CD4-positive, alpha-beta T cell (primary cell): Measurements from ENCODE around the gene E2F8. TPM values are rescaled to one million over a fixed set of nuclear protein-coding genes. Genes with fewer than 3 reads are reported as not detected.

Experiments used
- ATAC-seq: fragments of 200-7000 bp; cut with Tn5 transposase; one replicate; pipeline ENCODE4 v1.10.0; 2022; ENCODE audit warnings: mild to moderate bottlenecking; ENCODE audit not compliant: poor library complexity
- CTCF ChIA-PET: fragments of 350-600 bp; sonication (Branson Sonifier 250); formaldehyde crosslinking; loops from one replicate; lab custom pipeline; 2021; ENCODE audit warnings: antibody characterized with exemption, inconsistent platforms; lab: Charles Lee
- POLR2A ChIA-PET: fragments of 350-600 bp; sonication (Branson Sonifier 250); formaldehyde crosslinking; loops from one replicate; lab custom pipeline; 2021; ENCODE audit warnings: antibody characterized with exemption, inconsistent platforms; lab: Charles Lee
- DNase-seq, 14 experiments: peaks; one replicate each; pipeline ENCODE4 v3.0.0-alpha.2; 2013 to 2020; ENCODE audit warnings: mixed read lengths in 2 of 14
- H3K27ac ChIP-seq, 2 donors: one replicate each; pipeline versions ENCODE4 v1.5.1 to v1.7.0; 2013; ENCODE audit warnings: low read length in 2 of 2, low read depth in 1 of 2, mild to moderate bottlenecking in 1 of 2
- H3K27me3 ChIP-seq, 2 experiments: 1 replicate in 1 of 2; 2 replicates in 1 of 2; pipeline versions ENCODE4 v1.6.1 to v1.7.0; 2013; ENCODE audit warnings: low read length in 2 of 2, control low read depth in 1 of 2, mild to moderate bottlenecking in 1 of 2, moderate library complexity in 1 of 2; ENCODE audit not compliant: insufficient read depth in 2 of 2, control insufficient read depth in 1 of 2
- H3K36me3 ChIP-seq: one replicate; pipeline ENCODE4 v1.6.1; 2013; ENCODE audit warnings: low read length, control low read depth; ENCODE audit not compliant: insufficient read depth
- H3K4me1 ChIP-seq: one replicate; pipeline ENCODE4 v1.6.1; 2013; ENCODE audit warnings: low read length, control low read depth; ENCODE audit not compliant: insufficient read depth
- H3K4me3 ChIP-seq: one replicate; pipeline ENCODE4 v1.5.1; 2013; ENCODE audit warnings: mild to moderate bottlenecking, low read length, moderate library complexity
- H3K9me3 ChIP-seq, 2 experiments: 1 replicate in 1 of 2; 2 replicates in 1 of 2; pipeline versions ENCODE4 v1.6.1 to v1.7.0; 2013; ENCODE audit warnings: low read length in 2 of 2, mild to moderate bottlenecking in 2 of 2, control low read depth in 1 of 2, moderate library complexity in 1 of 2; ENCODE audit not compliant: control insufficient read depth in 1 of 2, insufficient read depth in 1 of 2
- H3K27ac Mint-ChIP-seq: one replicate; pipeline ENCODE4 v1.8.0; 2020; ENCODE audit warnings: mixed read lengths
- H3K27me3 Mint-ChIP-seq: one replicate; pipeline ENCODE4 v1.8.0; 2021; ENCODE audit warnings: mixed read lengths
- H3K36me3 Mint-ChIP-seq: one replicate; pipeline ENCODE4 v1.8.0; 2021; ENCODE audit warnings: low read depth, mixed read lengths
- H3K4me1 Mint-ChIP-seq: one replicate; pipeline ENCODE4 v1.8.0; 2021; ENCODE audit warnings: low read depth, mixed read lengths
- H3K4me3 Mint-ChIP-seq: one replicate; pipeline ENCODE4 v1.8.0; 2020; ENCODE audit warnings: mild to moderate bottlenecking, mixed read lengths
- H3K9me3 Mint-ChIP-seq: one replicate; pipeline ENCODE4 v1.8.0; 2020; ENCODE audit warnings: mixed read lengths
- CTCF ChIP-seq: fragments of 200-600 bp; IDR thresholded peaks from one replicate; pipeline ENCODE4 v1.8.0; 2022; ENCODE audit warnings: antibody characterized with exemption, mild to moderate bottlenecking
- intact Hi-C, 2 experiments: fragments of 100-400 bp; cut with DNase I in 1 of 2; cut with micrococcal nuclease in 1 of 2; formaldehyde crosslinking; loops; one replicate each; pipeline versions ENCODE4 v1.15.1 to v1.9.0; 2023 to 2025; cut with DNase I, micrococcal nuclease
- total RNA-seq, 174 experiments: library from RNA in 2 of 174; stranded (reverse) in 2 of 174; gene quantifications; one replicate each; pipeline ENCODE4 v1.2.3 and lab custom pipeline; 2021 to 2026

The E2F8 gene
- total RNA-seq, 2 experiments from 2014 or later, result not detected

- no peak for DNase-seq
- Histone ChIP-seq H3K36me3 (no peaks in the 10 kb centered on the region), H3K4me1 (no peaks in the 10 kb centered on the region), H3K27me3 (no peaks in the 10 kb centered on the region), H3K27ac (no peak overlapping the region), H3K4me3 (no peak overlapping the region), H3K9me3 (no peaks in the 10 kb centered on the region)
- no peaks in the 10 kb centered on the region for H3K27me3 Mint-ChIP-seq
- H3K27ac Mint-ChIP-seq, result no peak overlapping the region
- H3K9me3 Mint-ChIP-seq, result no peaks in the 10 kb centered on the region
- no peaks in the 10 kb centered on the region for H3K36me3 Mint-ChIP-seq
- intact Hi-C loops, result no loop called here
- ChIA-PET CTCF (no interaction called here), POLR2A (no interaction called here)
- TF ChIP-seq CTCF, result no peak
- no peak for ATAC-seq
- H3K4me1 Mint-ChIP-seq, result no peaks in the 10 kb centered on the region
- H3K4me3 Mint-ChIP-seq, result no peak overlapping the region
Measured at GRCh38 chr11:19185036-19185435, 55.7 kb downstream of the E2F8 start.

- Histone ChIP-seq H3K4me3 (no peak overlapping the region), H3K4me1 (no peaks in the 10 kb centered on the region), H3K27ac (no peak overlapping the region), H3K36me3 (no peaks in the 10 kb centered on the region), H3K9me3 (no peaks in the 10 kb centered on the region), H3K27me3 (no peaks in the 10 kb centered on the region)
- TF ChIP-seq CTCF, result no peak
- ChIA-PET CTCF (no interaction called here), POLR2A (no interaction called here)
- no peaks in the 10 kb centered on the region for H3K36me3 Mint-ChIP-seq
- no peak for ATAC-seq
- H3K27ac Mint-ChIP-seq, result no peak overlapping the region
- intact Hi-C loops, result no loop called here
- no peaks in the 10 kb centered on the region for H3K4me1 Mint-ChIP-seq
- no peaks in the 10 kb centered on the region for H3K27me3 Mint-ChIP-seq
- no peak for DNase-seq
- no peaks in the 10 kb centered on the region for H3K9me3 Mint-ChIP-seq
- H3K4me3 Mint-ChIP-seq, result no peak overlapping the region
Measured at GRCh38 chr11:19183646-19184045, 57.1 kb downstream of the E2F8 start.

GRCh38 chr11:19181531-19182261 is 59.0 kb downstream of the E2F8 start:
- no peaks in the 10 kb centered on the region for H3K4me1 Mint-ChIP-seq
- no peaks in the 10 kb centered on the region for H3K4me1 ChIP-seq
- H3K4me3 Mint-ChIP-seq, result no peak overlapping the region
- H3K27me3 Mint-ChIP-seq, result no peaks in the 10 kb centered on the region
- DNase-seq, result no peak
- no peak for TF ChIP-seq CTCF
- H3K9me3 ChIP-seq, result no peaks in the 10 kb centered on the region
- H3K4me3 ChIP-seq, result no peak overlapping the region
- ChIA-PET CTCF (interaction anchor here (1.3 kb wide), 1 partner anchor 53 kb away, joined by 3 read pairs; no protein-coding TSS in a partner anchor), POLR2A (no interaction called here)
- no peaks in the 10 kb centered on the region for H3K9me3 Mint-ChIP-seq
- ATAC-seq, result no peak
- H3K27me3 ChIP-seq, result no peaks in the 10 kb centered on the region
- H3K27ac Mint-ChIP-seq, result no peak overlapping the region
- intact Hi-C loops, result no loop called here
- no peaks in the 10 kb centered on the region for H3K36me3 ChIP-seq
- H3K36me3 Mint-ChIP-seq, result peaks cover 12% of the 10 kb centered on the region
- H3K27ac ChIP-seq, result no peak overlapping the region
